GM21447 (cell line): Measurements from ENCODE around the gene DIAPH1.
A peak's percentile ranks its signal among the peaks of the same experiment; 100 is the strongest.

Experiments
- ATAC-seq: cut with Tn5 transposase; IDR thresholded peaks from one replicate; pipeline ENCODE4 v1.9.1; 2021; ENCODE audit not compliant: unreplicated experiment

Gene DIAPH1

GRCh38 chr5:141485321-141486055 lies 133.3 kb downstream of the DIAPH1 start:
- no peak for ATAC-seq

GRCh38 chr5:141484641-141485311 lies 134.0 kb downstream of the DIAPH1 start, which contains the start of gene PCDHGC4:
Gene PCDHGC4, plus strand, starts transcription at chr5:141485030. Its CDS starts 144 bp downstream, at chr5:141485174.
- ATAC-seq, result no peak

GRCh38 chr5:141484310-141484640 lies 134.5 kb downstream of the DIAPH1 start:
- ATAC-seq, result no peak

- no peak for ATAC-seq
These were observed 134.9 kb downstream of the DIAPH1 start for GRCh38 chr5:141483902-141484301.

- ATAC-seq, result no peak
These were observed 139.0 kb downstream of the DIAPH1 start for GRCh38 chr5:141479776-141480175.

GRCh38 chr5:141478321-141478945 lies 140.4 kb downstream of the DIAPH1 start:
- no peak for ATAC-seq

- ATAC-seq, result no peak
These were observed 141.0 kb downstream of the DIAPH1 start for GRCh38 chr5:141477815-141478214.

GRCh38 chr5:141477044-141477575 lies 141.7 kb downstream of the DIAPH1 start:
- ATAC-seq, result no peak

GRCh38 chr5:141476132-141476911 lies 142.5 kb downstream of the DIAPH1 start:
- ATAC-seq, result peak; percentile 25

GRCh38 chr5:141475625-141476131 lies 143.1 kb downstream of the DIAPH1 start, which contains the start of gene PCDHGC3:
Gene PCDHGC3, plus strand, starts transcription at chr5:141475966. Its CDS starts 151 bp downstream, at chr5:141476117.
- peak; percentile 98 for ATAC-seq

GRCh38 chr5:141465351-141465750 lies 153.4 kb downstream of the DIAPH1 start:
- no peak for ATAC-seq
